ENCODE data around the gene RPS2. TPM values are rescaled to one million over a fixed set of nuclear protein-coding genes. Genes with fewer than 3 reads are reported as not detected.
A peak's percentile ranks its signal among the peaks of the same experiment; 100 is the strongest.

The RPS2 gene
- total RNA-seq, 1 experiment from 2014 or later: 4,395 TPM

DNA sequence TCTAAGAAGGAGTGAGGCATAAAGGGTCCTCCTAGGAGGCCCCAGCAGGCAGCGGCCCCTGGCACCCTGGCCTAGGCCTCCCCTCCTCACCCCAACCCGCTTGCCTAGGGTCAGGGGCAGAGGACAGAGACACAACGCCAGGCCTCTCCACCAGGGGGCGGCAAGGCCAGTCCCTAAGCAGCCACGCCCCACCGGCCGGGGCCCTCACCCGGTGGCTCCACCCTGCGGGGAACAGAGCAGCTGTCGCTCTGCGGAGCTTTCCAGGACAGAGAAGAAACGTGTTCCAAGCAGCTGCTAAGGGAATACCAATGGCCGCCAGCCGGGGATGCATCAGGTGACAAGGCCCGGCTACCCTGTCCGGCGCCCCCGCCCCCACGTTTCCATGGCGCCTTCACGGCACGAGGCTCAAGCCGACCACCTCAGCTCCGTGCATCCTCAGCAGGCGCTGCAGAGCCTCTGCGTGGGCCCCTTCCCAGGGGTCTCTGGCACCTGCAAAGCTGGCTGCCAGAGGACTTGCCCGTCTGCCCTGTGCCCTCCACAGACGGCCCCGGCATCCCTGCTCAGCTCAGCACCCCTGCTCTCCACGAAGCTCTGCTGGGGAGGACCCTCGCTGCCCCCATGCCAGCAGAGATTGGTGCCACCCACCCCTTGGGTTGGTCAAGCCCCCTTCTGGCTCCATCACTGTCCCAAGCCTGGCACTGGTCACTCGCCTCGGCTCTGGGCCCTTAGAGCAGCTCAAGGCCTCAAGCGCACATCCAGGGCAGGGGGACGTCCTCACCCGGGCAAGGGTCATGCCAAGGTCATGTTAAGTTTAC, 39.4 kb upstream of the RPS2 start (continued):
- no peak for TF ChIP-seq ZNF416 (CRISPR knock-in tag; IDR thresholded peaks at IDR 0.05)
- no peak for TF ChIP-seq EMX1 (CRISPR knock-in tag; IDR thresholded peaks at IDR 0.05)
- TF ChIP-seq GTF2I (CRISPR knock-in tag; conservative IDR thresholded peaks at IDR 0.05): no peak
- TF ChIP-seq, protein P1, sequence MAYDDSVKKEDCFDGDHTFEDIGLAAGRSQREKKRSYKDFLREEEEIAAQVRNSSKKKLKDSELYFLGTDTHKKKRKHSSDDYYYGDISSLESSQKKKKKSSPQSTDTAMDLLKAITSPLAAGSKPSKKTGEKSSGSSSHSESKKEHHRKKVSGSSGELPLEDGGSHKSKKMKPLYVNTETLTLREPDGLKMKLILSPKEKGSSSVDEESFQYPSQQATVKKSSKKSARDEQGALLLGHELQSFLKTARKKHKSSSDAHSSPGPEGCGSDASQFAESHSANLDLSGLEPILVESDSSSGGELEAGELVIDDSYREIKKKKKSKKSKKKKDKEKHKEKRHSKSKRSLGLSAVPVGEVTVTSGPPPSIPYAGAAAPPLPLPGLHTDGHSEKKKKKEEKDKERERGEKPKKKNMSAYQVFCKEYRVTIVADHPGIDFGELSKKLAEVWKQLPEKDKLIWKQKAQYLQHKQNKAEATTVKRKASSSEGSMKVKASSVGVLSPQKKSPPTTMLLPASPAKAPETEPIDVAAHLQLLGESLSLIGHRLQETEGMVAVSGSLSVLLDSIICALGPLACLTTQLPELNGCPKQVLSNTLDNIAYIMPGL (CRISPR knock-in tag; IDR thresholded peaks at IDR 0.05): peak; percentile 49; the same call in 1 of the 2 replicates
- TF ChIP-seq, protein P2, sequence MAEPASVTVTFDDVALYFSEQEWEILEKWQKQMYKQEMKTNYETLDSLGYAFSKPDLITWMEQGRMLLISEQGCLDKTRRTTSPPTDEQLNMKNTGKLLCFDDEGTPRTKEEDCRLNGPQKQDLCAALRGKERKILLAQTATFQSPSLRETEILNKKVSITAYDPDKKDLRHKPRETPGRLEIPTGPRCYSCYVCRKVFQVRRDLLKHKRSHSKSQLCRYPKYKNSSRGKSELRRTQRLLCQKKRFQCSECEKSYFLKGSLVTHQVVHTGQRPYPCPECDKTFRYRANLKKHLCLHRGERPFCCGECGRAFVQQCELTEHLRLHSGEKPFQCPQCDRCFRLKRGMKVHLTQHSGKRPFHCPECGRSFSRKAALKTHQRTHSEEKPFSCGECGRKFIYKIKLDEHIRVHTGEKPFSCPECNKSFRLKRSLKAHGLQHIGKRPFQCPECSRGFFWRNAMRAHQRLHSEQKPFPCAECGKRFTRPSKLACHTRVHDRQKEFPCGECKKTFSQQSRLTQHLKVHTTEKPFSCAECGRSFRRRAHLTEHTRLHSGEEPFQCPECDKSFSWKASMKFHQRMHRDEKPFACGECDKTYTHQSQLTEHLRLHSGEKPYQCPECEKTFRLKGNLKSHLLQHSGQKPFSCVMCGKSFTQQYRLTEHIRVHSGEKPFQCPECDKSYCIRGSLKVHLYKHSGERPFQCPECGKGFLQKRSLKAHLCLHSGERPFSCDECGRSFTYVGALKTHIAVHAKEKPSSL (CRISPR knock-in tag; conservative IDR thresholded peaks at IDR 0.05): no peak
- TF ChIP-seq OVOL2 (CRISPR knock-in tag; IDR thresholded peaks at IDR 0.05; ENCODE audit: borderline replicate concordance): no peak
- no peak for TF ChIP-seq GRHL2 (CRISPR knock-in tag; IDR thresholded peaks at IDR 0.05; ENCODE audit: insufficient replicate concordance, severe bottlenecking)
- TF ChIP-seq NR3C1 (CRISPR knock-in tag; conservative IDR thresholded peaks at IDR 0.05; ENCODE audit: low read depth): no peak
- TF ChIP-seq, protein P3, sequence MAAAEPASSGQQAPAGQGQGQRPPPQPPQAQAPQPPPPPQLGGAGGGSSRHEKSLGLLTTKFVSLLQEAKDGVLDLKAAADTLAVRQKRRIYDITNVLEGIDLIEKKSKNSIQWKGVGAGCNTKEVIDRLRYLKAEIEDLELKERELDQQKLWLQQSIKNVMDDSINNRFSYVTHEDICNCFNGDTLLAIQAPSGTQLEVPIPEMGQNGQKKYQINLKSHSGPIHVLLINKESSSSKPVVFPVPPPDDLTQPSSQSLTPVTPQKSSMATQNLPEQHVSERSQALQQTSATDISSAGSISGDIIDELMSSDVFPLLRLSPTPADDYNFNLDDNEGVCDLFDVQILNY (CRISPR knock-in tag; IDR thresholded peaks at IDR 0.05): 0 out of 2 replicates have a peak, but pooled peaks have one; percentile 15
- 0 out of 2 replicates have a peak, but pooled peaks have one; percentile 54 for TF ChIP-seq CREM (CRISPR knock-in tag; IDR thresholded peaks at IDR 0.05)
- TF ChIP-seq, protein P4, sequence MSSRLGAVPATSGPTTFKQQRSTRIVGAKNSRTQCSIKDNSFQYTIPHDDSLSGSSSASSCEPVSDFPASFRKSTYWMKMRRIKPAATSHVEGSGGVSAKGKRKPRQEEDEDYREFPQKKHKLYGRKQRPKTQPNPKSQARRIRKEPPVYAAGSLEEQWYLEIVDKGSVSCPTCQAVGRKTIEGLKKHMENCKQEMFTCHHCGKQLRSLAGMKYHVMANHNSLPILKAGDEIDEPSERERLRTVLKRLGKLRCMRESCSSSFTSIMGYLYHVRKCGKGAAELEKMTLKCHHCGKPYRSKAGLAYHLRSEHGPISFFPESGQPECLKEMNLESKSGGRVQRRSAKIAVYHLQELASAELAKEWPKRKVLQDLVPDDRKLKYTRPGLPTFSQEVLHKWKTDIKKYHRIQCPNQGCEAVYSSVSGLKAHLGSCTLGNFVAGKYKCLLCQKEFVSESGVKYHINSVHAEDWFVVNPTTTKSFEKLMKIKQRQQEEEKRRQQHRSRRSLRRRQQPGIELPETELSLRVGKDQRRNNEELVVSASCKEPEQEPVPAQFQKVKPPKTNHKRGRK (CRISPR knock-in tag; IDR thresholded peaks at IDR 0.05; ENCODE audit: borderline replicate concordance): no peak
- TF ChIP-seq FOXK1 (CRISPR knock-in tag; IDR thresholded peaks at IDR 0.05): 0 out of 2 replicates have a peak, but pooled peaks have one; percentile 32
- no peak for TF ChIP-seq ZNF423 (CRISPR knock-in tag; IDR thresholded peaks at IDR 0.05)
- TF ChIP-seq ATF1 (CRISPR knock-in tag; IDR thresholded peaks at IDR 0.05): no peak
- TF ChIP-seq, protein P5, sequence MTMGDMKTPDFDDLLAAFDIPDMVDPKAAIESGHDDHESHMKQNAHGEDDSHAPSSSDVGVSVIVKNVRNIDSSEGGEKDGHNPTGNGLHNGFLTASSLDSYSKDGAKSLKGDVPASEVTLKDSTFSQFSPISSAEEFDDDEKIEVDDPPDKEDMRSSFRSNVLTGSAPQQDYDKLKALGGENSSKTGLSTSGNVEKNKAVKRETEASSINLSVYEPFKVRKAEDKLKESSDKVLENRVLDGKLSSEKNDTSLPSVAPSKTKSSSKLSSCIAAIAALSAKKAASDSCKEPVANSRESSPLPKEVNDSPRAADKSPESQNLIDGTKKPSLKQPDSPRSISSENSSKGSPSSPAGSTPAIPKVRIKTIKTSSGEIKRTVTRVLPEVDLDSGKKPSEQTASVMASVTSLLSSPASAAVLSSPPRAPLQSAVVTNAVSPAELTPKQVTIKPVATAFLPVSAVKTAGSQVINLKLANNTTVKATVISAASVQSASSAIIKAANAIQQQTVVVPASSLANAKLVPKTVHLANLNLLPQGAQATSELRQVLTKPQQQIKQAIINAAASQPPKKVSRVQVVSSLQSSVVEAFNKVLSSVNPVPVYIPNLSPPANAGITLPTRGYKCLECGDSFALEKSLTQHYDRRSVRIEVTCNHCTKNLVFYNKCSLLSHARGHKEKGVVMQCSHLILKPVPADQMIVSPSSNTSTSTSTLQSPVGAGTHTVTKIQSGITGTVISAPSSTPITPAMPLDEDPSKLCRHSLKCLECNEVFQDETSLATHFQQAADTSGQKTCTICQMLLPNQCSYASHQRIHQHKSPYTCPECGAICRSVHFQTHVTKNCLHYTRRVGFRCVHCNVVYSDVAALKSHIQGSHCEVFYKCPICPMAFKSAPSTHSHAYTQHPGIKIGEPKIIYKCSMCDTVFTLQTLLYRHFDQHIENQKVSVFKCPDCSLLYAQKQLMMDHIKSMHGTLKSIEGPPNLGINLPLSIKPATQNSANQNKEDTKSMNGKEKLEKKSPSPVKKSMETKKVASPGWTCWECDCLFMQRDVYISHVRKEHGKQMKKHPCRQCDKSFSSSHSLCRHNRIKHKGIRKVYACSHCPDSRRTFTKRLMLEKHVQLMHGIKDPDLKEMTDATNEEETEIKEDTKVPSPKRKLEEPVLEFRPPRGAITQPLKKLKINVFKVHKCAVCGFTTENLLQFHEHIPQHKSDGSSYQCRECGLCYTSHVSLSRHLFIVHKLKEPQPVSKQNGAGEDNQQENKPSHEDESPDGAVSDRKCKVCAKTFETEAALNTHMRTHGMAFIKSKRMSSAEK (CRISPR knock-in tag; IDR thresholded peaks at IDR 0.05; ENCODE audit: borderline replicate concordance): no peak
- TF ChIP-seq, protein P6, sequence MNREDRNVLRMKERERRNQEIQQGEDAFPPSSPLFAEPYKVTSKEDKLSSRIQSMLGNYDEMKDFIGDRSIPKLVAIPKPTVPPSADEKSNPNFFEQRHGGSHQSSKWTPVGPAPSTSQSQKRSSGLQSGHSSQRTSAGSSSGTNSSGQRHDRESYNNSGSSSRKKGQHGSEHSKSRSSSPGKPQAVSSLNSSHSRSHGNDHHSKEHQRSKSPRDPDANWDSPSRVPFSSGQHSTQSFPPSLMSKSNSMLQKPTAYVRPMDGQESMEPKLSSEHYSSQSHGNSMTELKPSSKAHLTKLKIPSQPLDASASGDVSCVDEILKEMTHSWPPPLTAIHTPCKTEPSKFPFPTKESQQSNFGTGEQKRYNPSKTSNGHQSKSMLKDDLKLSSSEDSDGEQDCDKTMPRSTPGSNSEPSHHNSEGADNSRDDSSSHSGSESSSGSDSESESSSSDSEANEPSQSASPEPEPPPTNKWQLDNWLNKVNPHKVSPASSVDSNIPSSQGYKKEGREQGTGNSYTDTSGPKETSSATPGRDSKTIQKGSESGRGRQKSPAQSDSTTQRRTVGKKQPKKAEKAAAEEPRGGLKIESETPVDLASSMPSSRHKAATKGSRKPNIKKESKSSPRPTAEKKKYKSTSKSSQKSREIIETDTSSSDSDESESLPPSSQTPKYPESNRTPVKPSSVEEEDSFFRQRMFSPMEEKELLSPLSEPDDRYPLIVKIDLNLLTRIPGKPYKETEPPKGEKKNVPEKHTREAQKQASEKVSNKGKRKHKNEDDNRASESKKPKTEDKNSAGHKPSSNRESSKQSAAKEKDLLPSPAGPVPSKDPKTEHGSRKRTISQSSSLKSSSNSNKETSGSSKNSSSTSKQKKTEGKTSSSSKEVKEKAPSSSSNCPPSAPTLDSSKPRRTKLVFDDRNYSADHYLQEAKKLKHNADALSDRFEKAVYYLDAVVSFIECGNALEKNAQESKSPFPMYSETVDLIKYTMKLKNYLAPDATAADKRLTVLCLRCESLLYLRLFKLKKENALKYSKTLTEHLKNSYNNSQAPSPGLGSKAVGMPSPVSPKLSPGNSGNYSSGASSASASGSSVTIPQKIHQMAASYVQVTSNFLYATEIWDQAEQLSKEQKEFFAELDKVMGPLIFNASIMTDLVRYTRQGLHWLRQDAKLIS (CRISPR knock-in tag; IDR thresholded peaks at IDR 0.05; ENCODE audit: borderline replicate concordance): no peak
- no peak for TF ChIP-seq NFYB (CRISPR knock-in tag; conservative IDR thresholded peaks at IDR 0.05; ENCODE audit: low read depth)
- no peak for TF ChIP-seq SOX15 (CRISPR knock-in tag; IDR thresholded peaks at IDR 0.05)
- no peak for TF ChIP-seq HMGA2 (CRISPR knock-in tag; IDR thresholded peaks at IDR 0.05)
- TF ChIP-seq, protein P7, sequence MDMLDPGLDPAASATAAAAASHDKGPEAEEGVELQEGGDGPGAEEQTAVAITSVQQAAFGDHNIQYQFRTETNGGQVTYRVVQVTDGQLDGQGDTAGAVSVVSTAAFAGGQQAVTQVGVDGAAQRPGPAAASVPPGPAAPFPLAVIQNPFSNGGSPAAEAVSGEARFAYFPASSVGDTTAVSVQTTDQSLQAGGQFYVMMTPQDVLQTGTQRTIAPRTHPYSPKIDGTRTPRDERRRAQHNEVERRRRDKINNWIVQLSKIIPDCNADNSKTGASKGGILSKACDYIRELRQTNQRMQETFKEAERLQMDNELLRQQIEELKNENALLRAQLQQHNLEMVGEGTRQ (CRISPR knock-in tag; IDR thresholded peaks at IDR 0.05): peak; percentile 74
- TF ChIP-seq ZBTB21 (CRISPR knock-in tag; IDR thresholded peaks at IDR 0.05; ENCODE audit: borderline replicate concordance): no peak
- TF ChIP-seq, protein P8, sequence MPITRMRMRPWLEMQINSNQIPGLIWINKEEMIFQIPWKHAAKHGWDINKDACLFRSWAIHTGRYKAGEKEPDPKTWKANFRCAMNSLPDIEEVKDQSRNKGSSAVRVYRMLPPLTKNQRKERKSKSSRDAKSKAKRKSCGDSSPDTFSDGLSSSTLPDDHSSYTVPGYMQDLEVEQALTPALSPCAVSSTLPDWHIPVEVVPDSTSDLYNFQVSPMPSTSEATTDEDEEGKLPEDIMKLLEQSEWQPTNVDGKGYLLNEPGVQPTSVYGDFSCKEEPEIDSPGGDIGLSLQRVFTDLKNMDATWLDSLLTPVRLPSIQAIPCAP (CRISPR knock-in tag; IDR thresholded peaks at IDR 0.05): no peak
